ENCODE measurements around the gene ATG14. TPM values are rescaled to one million over a fixed set of nuclear protein-coding genes. Genes with fewer than 3 reads are reported as not detected.

ATG14 gene
- total RNA-seq, 2 experiments from 2014 or later, result 4.1 to 4.7 TPM

- POLR2A ChIA-PET, result no interaction called here
- Histone ChIP-seq H3K4me1 (ENCODE audit: insufficient read depth, low read length, poor library complexity, severe bottlenecking) (no peaks in the 10 kb centered on the region), H3K4me2 (ENCODE audit: low read length) (no peak overlapping the region), H3K4me3 (ENCODE audit: low read depth, low read length, poor library complexity, severe bottlenecking) (no peak overlapping the region), H3K9me3 (ENCODE audit: low read length) (no peaks in the 10 kb centered on the region), H3K9me2 (ENCODE audit: insufficient read depth, low read length) (no peaks in the 10 kb centered on the region), H3K79me2 (ENCODE audit: insufficient read depth, low read depth, low read length) (no peaks in the 10 kb centered on the region), H3K27ac (ENCODE audit: low read depth, low read length, poor library complexity, severe bottlenecking) (no peak overlapping the region), H4K20me1 (ENCODE audit: insufficient read depth, low read length) (no peaks in the 10 kb centered on the region), H2AFZ (ENCODE audit: low read length) (no peak overlapping the region), H3K36me3 (ENCODE audit: insufficient read depth, low read length) (no peaks in the 10 kb centered on the region)
- TF ChIP-seq CTCF (conservative IDR thresholded peaks at IDR 0.05; ENCODE audit: low read length), result no peak
- no peak for TF ChIP-seq EZH2phosphoT487 (IDR thresholded peaks at IDR 0.05; ENCODE audit: borderline replicate concordance, low read depth, low read length)
- CTCF ChIA-PET (ENCODE audit: unreplicated experiment), result no interaction called here
- DNase-seq (ENCODE audit: low spot score), result no peak
- intact Hi-C loops (cut with micrococcal nuclease; ENCODE audit: unreplicated experiment), result no loop called here
- no TSS peak for BruUV-seq (replicated peaks)
These were observed 38.9 kb upstream of the ATG14 start for GRCh38 chr14:55450539-55450938.

GRCh38 chr14:55450124-55450523 is 38.5 kb upstream of the ATG14 start:
- no peaks in the 10 kb centered on the region for H3K9me2 ChIP-seq (ENCODE audit: insufficient read depth, low read length)
- H4K20me1 ChIP-seq (ENCODE audit: insufficient read depth, low read length), result no peaks in the 10 kb centered on the region
- H3K4me2 ChIP-seq (ENCODE audit: low read length), result no peak overlapping the region
- no peaks in the 10 kb centered on the region for H3K79me2 ChIP-seq (ENCODE audit: insufficient read depth, low read depth, low read length)
- CTCF ChIA-PET (ENCODE audit: unreplicated experiment), result no interaction called here
- no peak for DNase-seq (ENCODE audit: low spot score)
- no peak for TF ChIP-seq EZH2phosphoT487 (IDR thresholded peaks at IDR 0.05; ENCODE audit: borderline replicate concordance, low read depth, low read length)
- TF ChIP-seq CTCF (conservative IDR thresholded peaks at IDR 0.05; ENCODE audit: low read length), result no peak
- H2AFZ ChIP-seq (ENCODE audit: low read length), result no peak overlapping the region
- H3K4me1 ChIP-seq (ENCODE audit: insufficient read depth, low read length, poor library complexity, severe bottlenecking), result no peaks in the 10 kb centered on the region
- no peaks in the 10 kb centered on the region for H3K36me3 ChIP-seq (ENCODE audit: insufficient read depth, low read length)
- POLR2A ChIA-PET, result no interaction called here
- BruUV-seq (replicated peaks), result no TSS peak
- H3K4me3 ChIP-seq (ENCODE audit: low read depth, low read length, poor library complexity, severe bottlenecking), result no peak overlapping the region
- intact Hi-C loops (cut with micrococcal nuclease; ENCODE audit: unreplicated experiment), result no loop called here
- H3K9me3 ChIP-seq (ENCODE audit: low read length), result no peaks in the 10 kb centered on the region
- no peak overlapping the region for H3K27ac ChIP-seq (ENCODE audit: low read depth, low read length, poor library complexity, severe bottlenecking)

- no peaks in the 10 kb centered on the region for H3K9me2 ChIP-seq (ENCODE audit: insufficient read depth, low read length)
- H3K4me1 ChIP-seq (ENCODE audit: insufficient read depth, low read length, poor library complexity, severe bottlenecking), result no peaks in the 10 kb centered on the region
- no peak overlapping the region for H3K27ac ChIP-seq (ENCODE audit: low read depth, low read length, poor library complexity, severe bottlenecking)
- no peak overlapping the region for H2AFZ ChIP-seq (ENCODE audit: low read length)
- ChIA-PET POLR2A (interaction anchor here (0.6 kb wide), 1 partner anchor 314 kb away, joined by 3 read pairs; no protein-coding TSS in a partner anchor), CTCF (ENCODE audit: unreplicated experiment) (no interaction called here)
- no peak overlapping the region for H3K4me2 ChIP-seq (ENCODE audit: low read length)
- no peaks in the 10 kb centered on the region for H3K79me2 ChIP-seq (ENCODE audit: insufficient read depth, low read depth, low read length)
- H4K20me1 ChIP-seq (ENCODE audit: insufficient read depth, low read length), result no peaks in the 10 kb centered on the region
- intact Hi-C loops (cut with micrococcal nuclease; ENCODE audit: unreplicated experiment), result loop anchor here (5.0 kb wide), 1 partner anchor 1023 kb away; no protein-coding TSS in a partner anchor
- no peaks in the 10 kb centered on the region for H3K36me3 ChIP-seq (ENCODE audit: insufficient read depth, low read length)
- DNase-seq (ENCODE audit: low spot score), result no peak
- H3K9me3 ChIP-seq (ENCODE audit: low read length), result no peaks in the 10 kb centered on the region
- no TSS peak for BruUV-seq (replicated peaks)
- H3K4me3 ChIP-seq (ENCODE audit: low read depth, low read length, poor library complexity, severe bottlenecking), result no peak overlapping the region
- TF ChIP-seq EZH2phosphoT487 (IDR thresholded peaks at IDR 0.05; ENCODE audit: borderline replicate concordance, low read depth, low read length) (no peak), CTCF (conservative IDR thresholded peaks at IDR 0.05; ENCODE audit: low read length) (no peak)
These were observed 37.5 kb upstream of the ATG14 start for GRCh38 chr14:55449116-55449515.

Data from OCI-LY7 (cell line).